Activated naive CD4-positive, alpha-beta T cell treated with anti-CD3 and anti-CD28 coated beads, Interleukin-2, amount 50 U/mL, for 72 hours (primary cell): ENCODE results near the gene TSEN2. TPM values are rescaled to one million over a fixed set of nuclear protein-coding genes. Genes with fewer than 3 reads are reported as not detected.
"Not testable (repeated sequence)": the region's sequence is repeated elsewhere in the genome, so short reads cannot be mapped to it uniquely, and the experiment has no call there.

Experiments
- ATAC-seq, 2 donors: fragments of 150-1000 bp; cut with Tn5 transposase; 2 replicates each; pipeline ENCODE4 v1.10.0; 2021; ENCODE audit warnings: mild to moderate bottlenecking in 2 of 2, moderate library complexity in 2 of 2
- DNase-seq, 2 donors: peaks; one replicate each; pipeline ENCODE4 v3.0.0; 2021 to 2022; ENCODE audit warnings: low spot score in 2 of 2
- H3K27ac Mint-ChIP-seq, 2 donors: one replicate each; pipeline ENCODE4 v1.8.0; 2022; ENCODE audit warnings: mild to moderate bottlenecking in 2 of 2, mixed read lengths in 2 of 2
- H3K36me3 Mint-ChIP-seq, 2 donors: one replicate each; pipeline ENCODE4 v1.8.0; 2022; ENCODE audit warnings: mixed read lengths in 2 of 2
- H3K9me3 Mint-ChIP-seq, 2 donors: one replicate each; pipeline ENCODE4 v1.8.0; 2022; ENCODE audit warnings: mixed read lengths in 2 of 2
- total RNA-seq, 2 donors: library from RNA; stranded (reverse); gene quantifications; one replicate each; pipeline ENCODE4 v1.2.3, GENCODE V29; 2022

TSEN2 gene
- total RNA-seq, 2 donors from 2014 or later, result 6.6 to 14.2 TPM

DNA sequence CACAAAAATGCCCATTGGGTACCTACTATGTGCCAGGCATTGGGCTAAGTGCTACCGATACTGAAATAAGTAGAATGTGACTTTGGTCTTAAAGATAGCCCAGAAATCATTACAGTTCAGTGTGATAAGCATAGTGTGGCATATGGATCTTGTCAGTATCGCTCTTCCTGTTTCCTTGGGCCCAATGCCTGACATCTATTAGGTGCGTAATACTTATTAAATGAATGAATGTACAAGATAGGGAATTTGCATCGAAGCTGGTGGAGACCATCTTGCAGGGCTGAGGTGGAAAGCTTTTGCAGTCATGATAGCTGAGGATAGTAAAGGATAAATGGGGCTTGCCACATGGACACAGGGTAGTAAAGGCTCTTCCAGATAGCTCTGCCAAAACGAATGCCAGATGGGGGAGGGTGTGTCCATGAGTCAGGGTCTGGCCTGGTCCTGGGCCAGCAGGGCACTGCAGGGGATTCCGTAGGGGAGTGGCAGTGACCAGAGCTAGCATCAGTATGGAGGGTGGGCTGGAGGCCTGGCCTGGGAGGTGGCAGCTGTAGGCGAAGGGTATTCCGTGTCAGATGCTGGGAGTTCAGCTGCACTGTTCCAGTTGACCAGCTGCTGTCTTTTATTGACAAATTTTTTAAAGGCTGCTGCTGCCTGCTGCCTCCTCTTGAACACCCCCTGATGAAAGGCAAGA lies 23.5 kb downstream of the TSEN2 start:
- no peaks in the 10 kb centered on the region for H3K9me3 Mint-ChIP-seq
- ATAC-seq (no peak), DNase-seq (no peak)
- no peak overlapping the region for H3K27ac Mint-ChIP-seq
- peaks cover 6 to 13% of the 10 kb centered on the region in 2 donors for H3K36me3 Mint-ChIP-seq

DNA sequence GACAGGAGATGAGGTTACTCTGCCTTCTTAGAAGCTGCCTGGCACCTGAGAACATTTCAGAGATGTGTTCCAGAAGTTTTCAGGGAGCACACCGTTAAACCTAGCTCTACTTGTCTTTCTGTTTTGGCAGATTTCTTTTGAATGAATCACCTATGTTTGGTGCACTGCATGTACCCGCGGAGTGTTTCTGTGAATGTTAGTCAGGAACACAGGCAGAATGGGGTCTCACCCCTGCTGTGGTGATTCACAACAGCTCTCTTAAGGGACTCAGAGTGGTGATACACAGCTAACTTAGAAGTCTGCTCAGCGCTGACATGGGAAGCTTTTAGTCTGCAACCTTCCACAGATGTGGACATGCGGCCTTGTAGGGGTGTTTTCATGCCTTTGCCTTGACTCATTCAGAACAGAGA lies 24.0 kb downstream of the TSEN2 start:
- Mint-ChIP-seq H3K27ac (no peak overlapping the region), H3K9me3 (no peaks in the 10 kb centered on the region), H3K36me3 (peaks cover 3 to 10% of the 10 kb centered on the region in 2 donors)
- DNase-seq (no peak), ATAC-seq (no peak)

DNA sequence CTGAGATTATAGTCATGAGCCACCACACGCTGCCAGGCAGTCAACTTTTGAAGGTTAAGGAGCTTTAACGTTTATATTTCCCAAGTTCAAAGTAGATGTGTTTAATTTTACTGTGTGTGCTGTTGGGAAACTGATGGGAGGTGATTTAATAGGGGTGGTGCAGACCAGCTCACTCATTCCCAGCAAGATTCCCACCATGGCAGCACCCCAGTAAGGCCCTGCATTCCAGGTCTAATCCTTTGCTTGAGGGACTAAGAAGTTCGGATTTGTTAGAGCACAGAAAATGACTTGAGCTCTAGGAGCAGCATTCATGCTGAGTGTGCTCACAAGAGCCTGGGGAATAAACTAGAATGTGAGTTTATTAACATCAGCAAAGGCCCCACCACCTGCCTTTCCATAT lies 25.2 kb downstream of the TSEN2 start:
- DNase-seq (no peak), ATAC-seq (no peak)
- Mint-ChIP-seq H3K9me3 (no peaks in the 10 kb centered on the region), H3K27ac (no peak overlapping the region), H3K36me3 (peaks cover 0 to 7% of the 10 kb centered on the region in 2 donors)

DNA sequence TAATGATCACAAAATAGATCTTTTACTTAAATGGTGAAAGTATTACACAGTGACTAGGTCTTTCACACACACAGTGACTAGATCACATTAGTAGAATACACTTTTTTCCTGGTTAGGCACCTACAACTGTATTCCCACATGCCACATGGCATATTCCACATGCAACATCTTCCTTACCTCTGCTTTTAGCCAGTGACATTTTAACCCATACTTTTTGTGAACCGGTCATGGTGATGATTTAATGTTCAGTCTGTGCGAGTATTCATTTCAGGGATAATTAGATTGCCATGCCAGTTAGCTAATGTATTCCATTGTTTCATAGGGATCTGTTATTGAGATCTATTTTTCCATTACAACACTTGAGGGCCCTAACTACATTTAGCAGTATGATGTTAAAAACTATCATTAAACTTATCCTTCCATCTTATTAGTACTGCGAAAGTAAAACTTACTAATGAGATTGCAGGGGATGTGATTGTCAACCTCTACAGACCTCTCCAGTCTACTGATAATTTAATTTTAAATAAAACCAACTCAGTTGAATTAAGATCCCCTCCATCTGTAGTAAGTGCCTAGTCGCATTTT lies 28.3 kb downstream of the TSEN2 start:
- Mint-ChIP-seq H3K27ac (no peak overlapping the region), H3K9me3 (no peaks in the 10 kb centered on the region), H3K36me3 (peaks cover 0 to 7% of the 10 kb centered on the region in 2 donors)
- DNase-seq (no peak), ATAC-seq (no peak)

DNA sequence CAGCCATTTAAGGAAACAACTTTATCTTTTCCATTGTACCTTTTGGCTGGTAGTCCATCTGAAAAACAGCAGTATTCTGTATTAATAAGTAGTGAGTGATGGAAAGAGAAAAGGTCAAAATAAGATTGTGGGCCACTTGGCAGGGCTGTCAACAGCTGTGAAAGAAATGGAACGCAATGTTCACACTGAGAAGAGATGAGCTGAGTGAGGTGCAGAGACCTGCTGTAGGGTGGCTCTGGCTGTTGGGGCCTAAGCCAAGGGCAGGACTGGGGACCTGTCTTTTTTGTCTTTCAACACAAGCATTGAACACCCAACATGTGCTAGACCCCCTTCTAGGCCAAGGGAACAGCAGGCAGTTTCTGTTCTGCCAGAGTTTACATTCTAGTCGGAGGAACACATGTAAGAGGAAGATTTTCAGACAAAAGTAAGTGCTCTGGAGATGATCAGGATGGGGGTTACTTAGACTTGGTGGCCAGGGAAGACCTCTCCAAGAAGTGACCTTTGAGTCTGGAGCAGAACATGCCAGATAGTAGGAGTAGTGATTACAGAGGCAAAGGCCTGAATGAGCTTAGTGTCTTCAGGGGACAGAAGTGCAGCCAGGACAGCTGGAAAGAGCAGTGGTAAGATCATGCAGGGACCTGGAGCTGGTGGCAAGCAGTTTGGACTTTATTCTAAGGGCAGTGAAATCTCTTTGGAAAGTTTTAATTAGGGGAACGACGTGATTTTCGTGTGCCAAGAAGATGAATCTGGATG lies 29.6 kb downstream of the TSEN2 start:
- H3K27ac Mint-ChIP-seq, result peak overlapping the region; percentile 3 to 77
- ATAC-seq, result no peak

DNA sequence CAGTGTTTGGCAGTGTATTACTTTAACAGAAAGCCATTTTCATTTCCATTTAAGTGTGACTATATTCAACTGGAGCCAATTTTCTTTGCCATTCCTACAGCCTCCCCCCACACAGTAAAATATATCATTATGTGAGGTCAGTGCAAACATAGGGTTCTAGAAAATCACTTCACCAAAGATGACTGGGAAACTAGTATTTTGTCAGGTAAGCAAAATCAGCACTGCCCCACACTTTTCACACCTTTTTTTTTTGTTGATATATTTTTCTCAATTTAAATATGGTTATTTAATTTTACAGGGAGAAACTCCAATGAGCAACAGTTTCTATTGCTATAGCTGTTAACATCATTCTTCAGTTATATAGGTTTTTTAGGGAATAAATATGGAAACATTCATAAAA lies 31.4 kb downstream of the TSEN2 start:
- Mint-ChIP-seq H3K36me3 (peaks cover 0 to 8% of the 10 kb centered on the region in 2 donors), H3K9me3 (no peaks in the 10 kb centered on the region), H3K27ac (no peak overlapping the region)
- no peak for ATAC-seq
- DNase-seq, result no peak

More for the DNA sequence above, 29.6 kb downstream of the TSEN2 start:
- no peaks in the 10 kb centered on the region for H3K9me3 Mint-ChIP-seq
- no peak for DNase-seq
- peaks cover 0 to 2% of the 10 kb centered on the region in 2 donors for H3K36me3 Mint-ChIP-seq

DNA sequence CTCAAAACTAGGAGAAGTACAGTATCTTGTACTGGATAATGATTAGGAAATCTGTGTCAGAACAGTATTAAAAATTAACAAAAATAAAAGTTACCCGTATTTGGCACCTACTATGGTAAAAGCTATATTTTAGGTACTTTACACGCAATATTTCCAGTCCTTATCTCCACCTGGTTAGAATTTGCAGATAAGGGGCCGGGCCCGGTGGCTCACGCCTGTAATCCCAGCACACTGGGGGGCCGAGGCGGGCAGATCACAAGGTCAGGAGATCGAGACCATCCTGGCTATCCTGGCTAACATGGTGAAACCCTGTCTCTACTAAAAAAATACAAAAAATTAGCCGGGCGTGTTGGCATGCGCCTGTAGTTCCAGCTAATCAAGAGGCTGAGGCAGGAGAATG lies 32.6 kb downstream of the TSEN2 start:
- Mint-ChIP-seq H3K9me3 (no peaks in the 10 kb centered on the region), H3K36me3 (peaks cover 0 to 14% of the 10 kb centered on the region in 2 donors), H3K27ac (no peak overlapping the region)
- ATAC-seq (no peak), DNase-seq (no peak)

DNA sequence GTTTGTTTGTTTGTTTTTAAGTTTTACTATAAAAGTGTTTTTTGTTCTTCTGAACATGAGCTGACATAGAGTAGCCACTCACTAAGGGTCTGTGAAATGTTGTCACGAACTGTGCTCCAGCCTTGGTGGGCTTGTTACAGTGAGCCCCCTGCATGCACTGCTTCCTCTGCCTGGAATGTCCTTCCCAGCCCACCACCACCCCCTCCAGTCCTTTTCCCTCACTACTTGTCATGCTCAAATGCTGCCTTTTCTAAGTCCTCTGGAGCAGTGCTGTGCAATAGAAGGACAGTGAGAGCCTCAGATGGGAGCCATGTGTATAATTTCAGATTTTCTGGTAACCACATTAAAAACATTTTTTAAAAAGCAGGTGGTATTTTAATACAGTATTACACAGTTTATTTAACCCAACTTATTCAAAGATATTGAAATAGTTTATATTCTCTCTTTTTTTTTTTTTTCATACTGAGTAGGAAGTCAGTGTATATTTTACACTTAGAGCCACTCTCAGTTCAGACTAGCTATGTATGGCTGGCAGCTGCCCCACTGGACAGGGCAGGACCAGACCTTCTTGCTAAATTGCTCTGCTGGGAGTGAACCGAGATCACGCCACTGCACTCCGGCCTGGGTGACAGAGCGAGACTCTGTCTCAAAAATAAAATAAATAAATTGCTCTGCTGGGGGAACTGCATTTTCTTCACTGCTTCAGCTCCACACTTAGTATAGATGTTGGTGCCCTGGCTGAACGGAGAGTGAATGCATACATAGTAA lies 34.2 kb downstream of the TSEN2 start:
- Mint-ChIP-seq H3K9me3 (no peaks in the 10 kb centered on the region), H3K27ac (no peak overlapping the region), H3K36me3 (peaks cover 6 to 14% of the 10 kb centered on the region in 2 donors)
- no peak for ATAC-seq
- DNase-seq, result no peak

DNA sequence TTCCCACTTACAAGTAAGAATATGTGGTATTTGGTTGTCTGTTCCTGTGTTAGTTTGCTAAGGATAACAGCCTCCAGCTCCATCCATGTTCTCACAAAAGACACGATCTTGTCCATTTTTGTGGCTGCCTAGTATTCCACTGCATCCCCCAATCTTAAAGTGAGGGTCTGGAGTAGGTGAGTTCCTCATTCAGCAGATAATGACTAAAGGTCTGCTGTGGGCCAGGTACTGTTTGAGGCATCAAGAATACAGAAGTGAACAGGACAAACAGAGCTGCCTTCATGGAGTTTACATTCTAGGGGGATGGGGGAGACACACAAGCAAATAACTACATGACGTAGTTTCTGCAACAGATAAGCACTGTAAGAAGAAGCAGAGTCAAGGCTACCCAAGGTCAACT lies 36.7 kb downstream of the TSEN2 start:
- Mint-ChIP-seq H3K36me3 (peaks cover 6 to 14% of the 10 kb centered on the region in 2 donors), H3K9me3 (no peaks in the 10 kb centered on the region), H3K27ac (no peak overlapping the region)
- ATAC-seq (no peak), DNase-seq (no peak)

DNA sequence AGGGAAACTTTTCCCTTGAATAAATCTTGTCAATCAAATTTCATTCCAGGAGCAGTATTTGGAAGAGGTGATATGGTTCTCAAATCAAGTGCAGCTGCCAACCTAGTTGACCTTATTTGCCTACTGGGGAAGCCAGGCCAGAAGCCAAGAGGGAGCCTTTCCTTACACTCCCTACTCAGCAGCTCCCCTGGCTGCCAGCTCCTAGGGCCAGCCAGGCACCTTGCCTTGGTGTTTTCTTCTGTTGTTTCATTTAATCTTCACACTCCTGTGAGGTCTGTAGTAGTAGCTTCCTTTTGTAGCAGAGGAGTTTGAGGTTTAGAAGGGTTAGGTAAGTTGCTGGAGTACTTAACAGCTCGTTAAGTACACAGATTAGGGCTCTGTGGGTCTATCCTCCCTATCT lies 38.4 kb downstream of the TSEN2 start:
- DNase-seq, result no peak

DNA sequence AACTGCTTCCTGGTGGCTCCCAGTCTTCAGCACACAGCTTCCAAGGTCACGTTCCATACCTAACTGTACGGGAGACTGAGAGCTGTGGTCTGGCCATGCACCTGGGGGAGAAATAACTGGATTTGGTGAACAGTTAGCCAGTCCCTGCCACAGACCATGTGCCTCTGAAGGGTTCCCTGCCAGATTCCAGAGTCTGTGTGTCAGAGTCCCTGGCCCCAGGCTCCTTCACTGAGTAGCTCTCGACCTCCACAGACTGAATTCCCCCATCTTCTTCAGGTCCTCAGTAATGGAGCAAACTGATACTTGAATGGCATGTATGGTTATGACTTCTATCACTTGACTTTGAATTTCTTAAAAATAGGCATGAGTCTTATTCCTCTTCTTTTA lies 43.5 kb downstream of the TSEN2 start:
- Mint-ChIP-seq H3K27ac (no peak overlapping the region), H3K9me3 (no peaks in the 10 kb centered on the region), H3K36me3 (peaks cover 0 to 6% of the 10 kb centered on the region in 2 donors)
- no peak for ATAC-seq
- DNase-seq, result no peak

More for the DNA sequence above, 38.4 kb downstream of the TSEN2 start:
- Mint-ChIP-seq H3K9me3 (no peaks in the 10 kb centered on the region), H3K36me3 (peaks cover 6 to 14% of the 10 kb centered on the region in 2 donors), H3K27ac (no peak overlapping the region)
- no peak for ATAC-seq

DNA sequence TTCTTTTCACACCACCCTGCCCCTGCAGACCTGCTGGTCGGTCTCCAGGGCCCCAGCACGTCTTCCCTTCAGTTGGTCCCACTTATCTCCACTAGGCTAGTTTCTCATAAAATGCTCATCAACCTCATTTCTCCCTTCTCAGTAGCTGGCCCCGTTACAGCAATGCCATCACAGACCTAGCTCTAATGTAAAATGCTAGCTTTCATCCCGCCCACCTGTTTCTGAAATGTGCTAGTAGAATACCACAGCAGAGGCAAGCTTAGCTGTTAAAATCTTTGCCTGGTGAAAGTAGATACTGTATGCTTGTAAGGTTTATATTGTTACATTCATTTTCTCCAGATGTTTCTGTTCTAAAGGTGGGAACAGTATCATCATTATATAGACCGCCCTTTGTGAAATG lies 47.9 kb downstream of the TSEN2 start:
- peak in 1 of 2 donors; percentile 44 for ATAC-seq
- peaks cover 0 to 5% of the 10 kb centered on the region in 2 donors for H3K36me3 Mint-ChIP-seq
- no peak for DNase-seq
- no peaks in the 10 kb centered on the region for H3K9me3 Mint-ChIP-seq
- H3K27ac Mint-ChIP-seq, result peak overlapping the region; percentile 60 to 76

DNA sequence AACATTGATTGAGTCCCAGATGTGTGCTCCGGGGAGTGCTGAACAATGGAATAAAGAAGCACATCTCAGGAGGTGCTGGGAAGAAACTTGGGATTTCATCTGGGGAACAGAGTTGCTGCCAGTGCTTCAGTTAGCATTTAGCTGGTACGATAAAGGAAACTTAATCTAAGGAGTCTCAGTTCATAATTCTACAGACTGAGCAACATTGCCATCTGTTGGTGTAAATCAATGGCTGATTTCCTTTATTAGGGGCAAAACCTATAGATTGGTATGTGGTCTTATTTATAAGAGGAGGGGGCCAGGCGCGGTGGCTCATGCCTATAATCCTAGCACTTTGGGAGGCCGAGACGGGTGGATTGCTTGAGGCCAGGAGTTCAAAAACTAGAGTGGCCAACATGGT lies 52.1 kb downstream of the TSEN2 start:
- Mint-ChIP-seq H3K9me3 (no peaks in the 10 kb centered on the region), H3K36me3 (peaks cover 0 to 5% of the 10 kb centered on the region in 2 donors), H3K27ac (no peak overlapping the region)
- DNase-seq, result no peak
- ATAC-seq, result no peak

DNA sequence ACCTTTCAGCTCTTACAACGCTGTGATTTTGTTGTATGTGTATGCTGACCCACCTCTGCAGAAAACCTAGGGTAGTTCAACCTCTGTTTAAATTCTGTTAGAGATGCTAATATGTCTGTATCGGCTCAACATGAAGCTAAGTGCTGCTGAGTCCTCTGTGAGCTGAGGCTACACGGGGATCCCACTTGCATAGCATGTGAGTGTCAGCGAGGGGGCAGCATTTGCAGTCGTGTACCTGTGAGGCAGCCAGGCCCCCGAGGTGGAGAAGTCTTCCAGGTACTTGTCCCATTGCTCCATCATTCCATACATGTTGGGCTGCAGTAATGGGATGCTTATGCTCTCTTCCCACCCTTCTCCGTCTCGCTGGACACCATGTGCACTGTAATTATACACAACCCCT lies 57.3 kb downstream of the TSEN2 start:
- DNase-seq (no peak), ATAC-seq (no peak)
- Mint-ChIP-seq H3K36me3 (no peaks in the 10 kb centered on the region), H3K9me3 (no peaks in the 10 kb centered on the region), H3K27ac (no peak overlapping the region)

DNA sequence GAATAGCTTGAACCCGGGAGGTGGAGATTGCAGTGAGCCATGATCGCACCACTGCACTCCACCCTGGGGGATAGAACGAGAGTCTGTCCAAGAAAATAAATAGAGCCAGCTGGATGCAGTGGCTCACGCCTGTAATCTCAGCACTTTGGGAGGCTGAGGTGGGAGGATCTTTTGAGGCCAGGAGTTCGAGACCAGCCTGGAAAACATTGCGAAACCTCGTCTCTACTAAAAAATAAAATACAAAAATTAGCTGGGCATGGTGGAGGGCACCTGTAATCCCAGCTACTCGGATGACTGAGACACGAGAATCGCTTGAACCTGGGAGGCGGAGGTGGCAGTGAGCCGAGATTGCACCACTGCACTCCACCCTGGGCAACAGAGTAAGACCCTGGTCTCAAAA lies 59.2 kb downstream of the TSEN2 start:
- H3K27ac Mint-ChIP-seq, ATAC-seq, H3K36me3 Mint-ChIP-seq, H3K9me3 Mint-ChIP-seq, DNase-seq: not testable (repeated sequence)

DNA sequence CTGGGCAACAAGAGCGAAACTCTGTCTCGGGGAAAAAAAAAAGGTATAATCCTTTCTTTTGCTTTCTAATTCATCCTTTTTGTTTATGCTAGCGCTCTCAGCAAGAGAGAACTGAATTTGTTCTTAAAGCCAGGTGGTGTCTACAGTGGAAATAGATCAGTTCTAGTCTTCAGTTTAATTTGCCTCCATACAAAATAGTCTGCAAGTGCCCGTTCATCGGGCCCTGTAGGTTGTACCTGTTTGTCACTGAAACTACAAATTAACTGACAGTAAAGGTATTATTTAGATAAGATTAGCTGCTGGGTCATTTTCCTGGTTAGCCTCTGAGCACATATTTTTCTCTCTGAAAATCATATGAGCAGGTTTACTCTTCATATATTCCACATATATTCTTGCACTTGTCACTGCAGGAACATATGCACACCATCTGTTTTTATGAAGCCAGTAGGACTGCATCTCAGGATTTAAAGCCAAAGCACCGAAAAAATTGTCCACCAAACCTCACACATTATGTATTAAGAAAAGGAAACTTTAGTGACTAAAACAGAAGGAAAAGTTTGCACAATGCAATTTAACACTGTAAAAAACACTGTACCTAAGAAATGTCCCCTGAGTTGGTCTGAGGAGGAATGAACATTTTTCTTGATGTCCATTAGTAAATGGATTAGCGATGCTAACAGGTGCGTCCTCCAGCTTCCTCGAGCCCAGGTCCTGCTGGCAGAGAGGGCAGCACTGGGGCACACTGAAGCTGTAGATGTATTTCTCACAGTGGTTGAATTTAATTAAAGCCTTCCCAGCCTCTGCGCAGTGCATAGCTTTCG lies 60.6 kb downstream of the TSEN2 start:
- H3K27ac Mint-ChIP-seq, result no peak overlapping the region
- no peaks in the 10 kb centered on the region for H3K36me3 Mint-ChIP-seq
- DNase-seq (no peak), ATAC-seq (no peak)
- H3K9me3 Mint-ChIP-seq, result no peaks in the 10 kb centered on the region
